Endodermal cell (in vitro differentiated cells): ENCODE results near the gene SPATS2. TPM values are rescaled to one million over a fixed set of nuclear protein-coding genes. Genes with fewer than 3 reads are reported as not detected.

Source experiments
- DNase-seq: peaks from one replicate; pipeline ENCODE4 v3.0.0-alpha.2; 2017
- H3K27ac ChIP-seq: 2 replicates; pipeline ENCODE4 v1.5.1; 2013; ENCODE audit warnings: mild to moderate bottlenecking, low read depth, low read length, moderate library complexity
- H3K27me3 ChIP-seq: 2 replicates; pipeline ENCODE4 v1.6.1; 2013; ENCODE audit warnings: mild to moderate bottlenecking, low read length, moderate library complexity; ENCODE audit not compliant: insufficient read depth, control insufficient read depth, poor library complexity, severe bottlenecking
- H3K36me3 ChIP-seq: 2 replicates; pipeline ENCODE4 v1.7.0; 2013; ENCODE audit warnings: mild to moderate bottlenecking, low read length, moderate library complexity; ENCODE audit not compliant: control insufficient read depth, insufficient read depth
- H3K4me1 ChIP-seq: one replicate; pipeline ENCODE4 v1.7.0; 2013; ENCODE audit warnings: low read length; ENCODE audit not compliant: control insufficient read depth, insufficient read depth
- H3K4me3 ChIP-seq: 2 replicates; pipeline ENCODE4 v1.5.1; 2013; ENCODE audit warnings: mild to moderate bottlenecking, low read length, moderate library complexity
- H3K9ac ChIP-seq: 2 replicates; pipeline ENCODE4 v1.6.1; 2013; ENCODE audit warnings: mild to moderate bottlenecking, low read length, moderate library complexity; ENCODE audit not compliant: poor library complexity, severe bottlenecking; ENCODE audit errors: extremely low read depth
- H3K9me3 ChIP-seq: 2 replicates; pipeline ENCODE4 v1.6.1; 2013; ENCODE audit warnings: mild to moderate bottlenecking, low read length, moderate library complexity; ENCODE audit not compliant: control insufficient read depth
- H3K27ac Mint-ChIP-seq: 2 replicates; pipeline ENCODE4 v1.8.0; 2020; ENCODE audit warnings: mixed read lengths
- H3K27me3 Mint-ChIP-seq: 2 replicates; pipeline ENCODE4 v1.8.0; 2021; ENCODE audit warnings: mild to moderate bottlenecking, mixed read lengths; ENCODE audit not compliant: insufficient read depth
- H3K36me3 Mint-ChIP-seq: 2 replicates; pipeline ENCODE4 v1.8.0; 2020; ENCODE audit warnings: low read depth, mixed read lengths
- H3K4me1 Mint-ChIP-seq: 2 replicates; pipeline ENCODE4 v1.8.0; 2020; ENCODE audit warnings: mixed read lengths
- H3K4me3 Mint-ChIP-seq: 2 replicates; pipeline ENCODE4 v1.8.0; 2020; ENCODE audit warnings: mild to moderate bottlenecking, moderate library complexity, mixed read lengths
- H3K9me3 Mint-ChIP-seq: 2 replicates; pipeline ENCODE4 v1.8.0; 2020; ENCODE audit warnings: mild to moderate bottlenecking, mixed read lengths
- CTCF ChIP-seq: fragments of 200-600 bp; sonication (generic); conservative IDR thresholded peaks from 2 replicates; pipeline ENCODE4 v1.5.0; 2021; ENCODE audit warnings: antibody characterized with exemption, mild to moderate bottlenecking
- WGBS, 2 experiments: methylation state at CpG; one replicate each; pipeline versions ENCODE4 v1.1.5 to v1.1.7; 2013; ENCODE audit warnings: missing lambda C conversion rate in 2 of 2, mixed read lengths in 1 of 2; ENCODE audit not compliant: insufficient coverage in 1 of 2, insufficient read length in 1 of 2; 5-methylcytosine and 5-hydroxymethylcytosine counted together
- total RNA-seq, 2 donors: library from RNA; stranded (reverse); fragmentation: NEBNext Ultra II Directional in 1 of 2; extraction: Animal tissue kit (Norgen Biotek cat#: 25700) in 1 of 2; gene quantifications; 2 replicates in 1 of 2; 3 replicates in 1 of 2; pipeline ENCODE4 v1.2.1, GENCODE V29; 2021

The SPATS2 gene
- total RNA-seq, 2 donors from 2014 or later: 50.2 to 64.8 TPM

GRCh38 chr12:49358483-49359141, 8.7 kb upstream of the SPATS2 start:
- no peaks in the 10 kb centered on the region for H3K9me3 Mint-ChIP-seq
- DNase-seq: peak; percentile 92
- no peaks in the 10 kb centered on the region for H3K4me1 ChIP-seq
- peaks cover 10% of the 10 kb centered on the region for H3K27me3 Mint-ChIP-seq
- no peak overlapping the region for H3K4me3 Mint-ChIP-seq
- WGBS, 2 experiments: 20 to 47% methylated on average over 2 to 7 of the region's 7 CpGs
- H3K27ac Mint-ChIP-seq: no peak overlapping the region
- H3K9ac ChIP-seq: no peak overlapping the region
- peak; percentile 89 for TF ChIP-seq CTCF
- peaks cover 1% of the 10 kb centered on the region for H3K4me1 Mint-ChIP-seq
- no peaks in the 10 kb centered on the region for H3K36me3 ChIP-seq
- no peaks in the 10 kb centered on the region for H3K9me3 ChIP-seq
- no peak overlapping the region for H3K27ac ChIP-seq
- H3K27me3 ChIP-seq: no peaks in the 10 kb centered on the region
- H3K36me3 Mint-ChIP-seq: no peaks in the 10 kb centered on the region
- no peak overlapping the region for H3K4me3 ChIP-seq

DNA sequence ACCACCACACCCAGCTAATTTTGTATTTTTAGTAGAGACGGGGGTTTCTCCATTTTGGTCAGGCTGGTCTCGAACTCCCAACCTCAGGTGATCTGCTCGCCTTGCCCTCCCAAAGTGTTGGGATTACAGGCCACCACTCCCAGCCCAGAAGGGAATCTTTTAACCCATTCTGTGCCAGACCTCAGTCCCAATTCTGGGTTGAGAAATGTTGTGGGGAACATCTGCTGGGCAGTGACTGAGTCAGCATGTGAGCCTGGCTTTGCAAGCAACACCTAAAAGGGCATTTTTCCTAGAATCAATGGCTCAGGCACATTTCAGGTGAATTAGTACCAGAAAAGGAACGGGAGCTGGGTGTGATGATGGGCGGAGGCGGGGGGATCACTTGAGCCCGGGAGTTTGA, 7.6 kb upstream of the SPATS2 start:
- H3K27ac ChIP-seq: no peak overlapping the region
- H3K36me3 Mint-ChIP-seq: no peaks in the 10 kb centered on the region
- peak; percentile 45 for DNase-seq
- TF ChIP-seq CTCF: no peak
- no peaks in the 10 kb centered on the region for H3K27me3 ChIP-seq
- H3K9me3 Mint-ChIP-seq: no peaks in the 10 kb centered on the region
- H3K27me3 Mint-ChIP-seq: peaks cover 17% of the 10 kb centered on the region
- H3K4me1 Mint-ChIP-seq: peaks cover 1% of the 10 kb centered on the region
- no peaks in the 10 kb centered on the region for H3K4me1 ChIP-seq
- H3K9ac ChIP-seq: no peak overlapping the region
- no peaks in the 10 kb centered on the region for H3K36me3 ChIP-seq
- H3K27ac Mint-ChIP-seq: no peak overlapping the region
- no peaks in the 10 kb centered on the region for H3K9me3 ChIP-seq
- H3K4me3 ChIP-seq: no peak overlapping the region
- WGBS, 2 experiments: 67 to 90% methylated on average over 1 to 7 of the region's 7 CpGs
- H3K4me3 Mint-ChIP-seq: no peak overlapping the region

GRCh38 chr12:49362077-49362476, 5.2 kb upstream of the SPATS2 start:
- Mint-ChIP-seq H3K9me3 (no peaks in the 10 kb centered on the region), H3K4me3 (no peak overlapping the region), H3K27me3 (peaks cover 21% of the 10 kb centered on the region), H3K27ac (no peak overlapping the region), H3K4me1 (peaks cover 1% of the 10 kb centered on the region), H3K36me3 (no peaks in the 10 kb centered on the region)
- Histone ChIP-seq H3K9ac (no peak overlapping the region), H3K27ac (no peak overlapping the region), H3K4me1 (no peaks in the 10 kb centered on the region), H3K4me3 (no peak overlapping the region), H3K36me3 (no peaks in the 10 kb centered on the region), H3K27me3 (no peaks in the 10 kb centered on the region), H3K9me3 (no peaks in the 10 kb centered on the region)
- DNase-seq: no peak
- WGBS, 2 experiments: no CpG with 5 or more reads among the region's 1 CpG
- TF ChIP-seq CTCF: no peak
